GM18870 (cell line): ENCODE measurements around the gene GGACT.

Source experiments
- ATAC-seq: cut with Tn5 transposase; IDR thresholded peaks from one replicate; pipeline ENCODE4 v1.9.1; 2021; ENCODE audit warnings: moderate library complexity; ENCODE audit not compliant: unreplicated experiment

The GGACT gene

GRCh38 chr13:100552755-100553154 is 35.8 kb downstream of the GGACT start:
- ATAC-seq = no peak

- ATAC-seq = no peak
Observed at GRCh38 chr13:100549316-100549715, 39.3 kb downstream of the GGACT start.

- ATAC-seq = no peak
Observed at GRCh38 chr13:100547791-100548201, 40.8 kb downstream of the GGACT start.

GRCh38 chr13:100546713-100547405 is 41.7 kb downstream of the GGACT start:
- no peak for ATAC-seq

- ATAC-seq = no peak
Observed at GRCh38 chr13:100545684-100546061, 42.9 kb downstream of the GGACT start.

- no peak for ATAC-seq
Observed at GRCh38 chr13:100544866-100545683, 43.5 kb downstream of the GGACT start.

GRCh38 chr13:100543872-100544602 is 44.6 kb downstream of the GGACT start:
- no peak for ATAC-seq

- ATAC-seq = peak; percentile 92
Observed at GRCh38 chr13:100542826-100543156, 45.8 kb downstream of the GGACT start.

GRCh38 chr13:100541897-100542825 is 46.4 kb downstream of the GGACT start:
- ATAC-seq = no peak

- no peak for ATAC-seq
Observed at GRCh38 chr13:100540621-100541020, 48.0 kb downstream of the GGACT start.

GRCh38 chr13:100537951-100538462 is 50.6 kb downstream of the GGACT start:
- no peak for ATAC-seq

GRCh38 chr13:100537486-100537885 is 51.1 kb downstream of the GGACT start:
- ATAC-seq = no peak

- no peak for ATAC-seq
Observed at GRCh38 chr13:100536643-100537180, 51.9 kb downstream of the GGACT start.

GRCh38 chr13:100535426-100536135 is 53.0 kb downstream of the GGACT start:
- no peak for ATAC-seq

- no peak for ATAC-seq
Observed at GRCh38 chr13:100534911-100535310, 53.7 kb downstream of the GGACT start.

- ATAC-seq = no peak
Observed at GRCh38 chr13:100534147-100534843, 54.3 kb downstream of the GGACT start.

GRCh38 chr13:100533588-100534041 is 55.0 kb downstream of the GGACT start:
- no peak for ATAC-seq

- no peak for ATAC-seq
Observed at GRCh38 chr13:100532836-100533435, 55.7 kb downstream of the GGACT start.
